Uterus (tissue), 2 donors: Measurements from ENCODE around the gene CST11.

Source experiments
- CTCF ChIP-seq, 4 experiments: fragments of 200-600 bp in 2 of 4; fragments of 450-650 bp in 2 of 4; sonication (generic) in 2 of 4; IDR thresholded peaks; one replicate each; pipeline ENCODE4 v1.5.1; 2016 to 2019; ENCODE audit warnings: antibody characterized with exemption in 4 of 4, mild to moderate bottlenecking in 2 of 4, moderate library complexity in 1 of 4
- POLR2A ChIP-seq, 2 donors: fragments of 450-650 bp; IDR thresholded peaks; one replicate each; pipeline ENCODE4 v1.6.1; 2016; ENCODE audit warnings: antibody characterized with exemption in 2 of 2, mild to moderate bottlenecking in 1 of 2, moderate library complexity in 1 of 2

- TF ChIP-seq POLR2A (IDR thresholded peaks at IDR 0.05) (no peak), CTCF (IDR thresholded peaks at IDR 0.05) (no peak)
These were observed 19.0 kb downstream of the CST11 start for GRCh38 chr20:23433628-23434027.
